HG02938 (cell line): ENCODE results near the gene RAPGEF1.

ENCODE experiments used
- ATAC-seq: cut with Tn5 transposase; IDR thresholded peaks from one replicate; pipeline ENCODE4 v1.9.1; 2021; ENCODE audit warnings: mild to moderate bottlenecking, moderate library complexity; ENCODE audit not compliant: unreplicated experiment

Gene RAPGEF1

GRCh38 chr9:131748411-131748955, 8.6 kb upstream of the RAPGEF1 start:
- ATAC-seq = no peak

- no peak for ATAC-seq
These were observed 7.5 kb upstream of the RAPGEF1 start for GRCh38 chr9:131747352-131747751.

GRCh38 chr9:131745610-131746009, 5.7 kb upstream of the RAPGEF1 start:
- no peak for ATAC-seq

GRCh38 chr9:131744720-131745201, 4.9 kb upstream of the RAPGEF1 start:
- no peak for ATAC-seq

- no peak for ATAC-seq
These were observed 4.4 kb upstream of the RAPGEF1 start for GRCh38 chr9:131744171-131744719.

GRCh38 chr9:131743501-131743900, 3.6 kb upstream of the RAPGEF1 start:
- no peak for ATAC-seq

- no peak for ATAC-seq
These were observed 3.2 kb upstream of the RAPGEF1 start for GRCh38 chr9:131743096-131743495.

- ATAC-seq = no peak
These were observed 1.0 kb upstream of the RAPGEF1 start for GRCh38 chr9:131740898-131741297.

GRCh38 chr9:131739133-131739958, 530 bp downstream of the RAPGEF1 start:
- ATAC-seq = no peak

GRCh38 chr9:131738293-131739132, 1.4 kb downstream of the RAPGEF1 start:
- no peak for ATAC-seq

- ATAC-seq = no peak
These were observed 2.5 kb downstream of the RAPGEF1 start for GRCh38 chr9:131737426-131737825.

GRCh38 chr9:131736431-131736830, 3.4 kb downstream of the RAPGEF1 start:
- no peak for ATAC-seq

- no peak for ATAC-seq
These were observed 4.4 kb downstream of the RAPGEF1 start for GRCh38 chr9:131735238-131736128.

- no peak for ATAC-seq
These were observed 5.1 kb downstream of the RAPGEF1 start for GRCh38 chr9:131734781-131735180.

- no peak for ATAC-seq
These were observed 5.7 kb downstream of the RAPGEF1 start for GRCh38 chr9:131734165-131734610.

- ATAC-seq = no peak
These were observed 6.3 kb downstream of the RAPGEF1 start for GRCh38 chr9:131733541-131734061.

- no peak for ATAC-seq
These were observed 7.1 kb downstream of the RAPGEF1 start for GRCh38 chr9:131732636-131733289.

GRCh38 chr9:131732061-131732526, 7.8 kb downstream of the RAPGEF1 start:
- no peak for ATAC-seq

GRCh38 chr9:131731644-131732043, 8.2 kb downstream of the RAPGEF1 start:
- ATAC-seq = no peak
